Epithelial cell of esophagus (primary cell): ENCODE data around the gene MOB3B.

Experiments used
- DNase-seq: peaks from one replicate; pipeline ENCODE4 v3.0.0; 2010; ENCODE audit warnings: low read depth
- H3K4me3 ChIP-seq: 2 replicates; pipeline ENCODE4 v1.5.1; 2011; ENCODE audit warnings: mild to moderate bottlenecking, low read length, control low read depth
- CTCF ChIP-seq: IDR thresholded peaks from 2 replicates; pipeline ENCODE4 v1.5.1; 2011; ENCODE audit warnings: low read depth, mild to moderate bottlenecking, low read length, control low read depth, inconsistent platforms; ENCODE audit not compliant: insufficient read depth; ENCODE audit errors: missing control alignments

The MOB3B gene

GRCh38 chr9:27404661-27405060 is 125.0 kb downstream of the MOB3B start:
- no peak overlapping the region for H3K4me3 ChIP-seq
- TF ChIP-seq CTCF, result no peak
- DNase-seq, result no peak

GRCh38 chr9:27402626-27403025 is 127.0 kb downstream of the MOB3B start:
- TF ChIP-seq CTCF, result no peak
- no peak overlapping the region for H3K4me3 ChIP-seq
- no peak for DNase-seq

- peak; percentile 66 for DNase-seq
- H3K4me3 ChIP-seq, result no peak overlapping the region
- TF ChIP-seq CTCF, result no peak
Measured at GRCh38 chr9:27400334-27400880, 129.2 kb downstream of the MOB3B start.

- no peak overlapping the region for H3K4me3 ChIP-seq
- TF ChIP-seq CTCF, result no peak
- DNase-seq, result no peak
Measured at GRCh38 chr9:27398982-27399653, 130.5 kb downstream of the MOB3B start.

GRCh38 chr9:27396495-27396894 is 133.1 kb downstream of the MOB3B start:
- no peak overlapping the region for H3K4me3 ChIP-seq
- no peak for TF ChIP-seq CTCF
- no peak for DNase-seq

- H3K4me3 ChIP-seq, result no peak overlapping the region
- no peak for TF ChIP-seq CTCF
- peak; percentile 87 for DNase-seq
Measured at GRCh38 chr9:27395484-27395921, 134.1 kb downstream of the MOB3B start.

- H3K4me3 ChIP-seq, result no peak overlapping the region
- peak; percentile 37 for DNase-seq
- no peak for TF ChIP-seq CTCF
Measured at GRCh38 chr9:27394826-27395201, 134.8 kb downstream of the MOB3B start.
